CD8-positive, alpha-beta memory T cell (primary cell): ENCODE measurements around the gene WDR46. TPM values are rescaled to one million over a fixed set of nuclear protein-coding genes. Genes with fewer than 3 reads are reported as not detected.

Source experiments
- polyA plus RNA-seq: library from polyadenylated mRNA; unstranded; fragments of 300-500 nt; fragmentation: Illumina TruSeq; gene quantifications from one replicate; pipeline ENCODE4 v1.2.3, GENCODE V29; 2021
- total RNA-seq, 2 experiments: library from RNA; stranded (reverse); gene quantifications; one replicate each; pipeline ENCODE4 v1.2.3, GENCODE V29; 2021

The WDR46 gene
- total and polyA plus RNA-seq, 3 experiments from 2014 or later: 76.0 to 117 (median 112) TPM

Other genes with a start within 250 kb of the WDR46 start
- 10 to 100 TPM; 69.8 to 71.7 TPM for gene HLA-DPA1, start 215.6 kb downstream of the WDR46 start, total RNA-seq
- gene HLA-DPA1, start 215.6 kb downstream of the WDR46 start, polyA plus RNA-seq: 156 TPM
- 10 to 100 TPM; 20.8 to 25.1 TPM for gene HLA-DPB1, start 213.2 kb downstream of the WDR46 start, total RNA-seq
- gene HLA-DPB1, start 213.2 kb downstream of the WDR46 start, polyA plus RNA-seq: 178 TPM
- gene COL11A2, start 96.8 kb downstream of the WDR46 start, total RNA-seq: 1 to 10 TPM in 1 of 2 experiments, under 1 TPM in 1; 0.69 to 1.1 TPM
- not detected for gene COL11A2, start 96.8 kb downstream of the WDR46 start, polyA plus RNA-seq
- gene RXRB, start 88.6 kb downstream of the WDR46 start, total RNA-seq: 10 to 100 TPM; 47.1 to 51.4 TPM
- gene RXRB, start 88.6 kb downstream of the WDR46 start, polyA plus RNA-seq: 8.5 TPM
- 10 to 100 TPM; 63.1 to 63.6 TPM for gene SLC39A7, start 88.4 kb downstream of the WDR46 start, total RNA-seq
- gene SLC39A7, start 88.4 kb downstream of the WDR46 start, polyA plus RNA-seq: 32.9 TPM
- gene HSD17B8, start 84.6 kb downstream of the WDR46 start, total RNA-seq: 10 to 100 TPM; 21.3 to 23.5 TPM
- 50.7 TPM for gene HSD17B8, start 84.6 kb downstream of the WDR46 start, polyA plus RNA-seq
- 10 to 100 TPM; 43.1 to 47.0 TPM for gene RING1, start 80.7 kb downstream of the WDR46 start, total RNA-seq
- 10.1 TPM for gene RING1, start 80.7 kb downstream of the WDR46 start, polyA plus RNA-seq
- 10 to 100 TPM; 57.2 to 58.5 TPM for gene VPS52, start 17.4 kb downstream of the WDR46 start, total RNA-seq
- 13.4 TPM for gene VPS52, start 17.4 kb downstream of the WDR46 start, polyA plus RNA-seq
- 1,000 to 10,000 TPM; 3,797 to 3,852 TPM for gene RPS18, start 17.2 kb downstream of the WDR46 start, total RNA-seq
- 7,106 TPM for gene RPS18, start 17.2 kb downstream of the WDR46 start, polyA plus RNA-seq
- 1 to 10 TPM; 6.1 to 7.0 TPM for gene B3GALT4, start 12.1 kb downstream of the WDR46 start, total RNA-seq
- gene B3GALT4, start 12.1 kb downstream of the WDR46 start, polyA plus RNA-seq: 35.3 TPM
- 100 to 1,000 TPM; 118 to 119 TPM for gene PFDN6, start 362 bp upstream of the WDR46 start, total RNA-seq
- gene PFDN6, start 362 bp upstream of the WDR46 start, polyA plus RNA-seq: 37.4 TPM
- 10 to 100 TPM; 20.5 to 22.9 TPM for gene RGL2, start 9.7 kb upstream of the WDR46 start, total RNA-seq
- 10.4 TPM for gene RGL2, start 9.7 kb upstream of the WDR46 start, polyA plus RNA-seq
- gene TAPBP, start 24.8 kb upstream of the WDR46 start, total RNA-seq: 100 to 1,000 TPM; 211 to 213 TPM
- 500 TPM for gene TAPBP, start 24.8 kb upstream of the WDR46 start, polyA plus RNA-seq
- gene ZBTB22, start 28.5 kb upstream of the WDR46 start, total RNA-seq: 1 to 10 TPM; 6.9 to 7.8 TPM
- gene ZBTB22, start 28.5 kb upstream of the WDR46 start, polyA plus RNA-seq: 12.7 TPM
- 100 to 1,000 TPM in 1 of 2 experiments, 10 to 100 TPM in 1; 88.2 to 106 TPM for gene DAXX, start 33.7 kb upstream of the WDR46 start, total RNA-seq
- 152 TPM for gene DAXX, start 33.7 kb upstream of the WDR46 start, polyA plus RNA-seq
- gene KIFC1, start 102.6 kb upstream of the WDR46 start, total RNA-seq: 10 to 100 TPM; 51.6 to 52.7 TPM
- 0.39 TPM for gene KIFC1, start 102.6 kb upstream of the WDR46 start, polyA plus RNA-seq
- gene PHF1, start 121.8 kb upstream of the WDR46 start, total RNA-seq: 10 to 100 TPM; 38.5 to 43.3 TPM
- 76.5 TPM for gene PHF1, start 121.8 kb upstream of the WDR46 start, polyA plus RNA-seq
- gene CUTA, start 128.9 kb upstream of the WDR46 start, total RNA-seq: 100 to 1,000 TPM; 149 to 164 TPM
- gene CUTA, start 128.9 kb upstream of the WDR46 start, polyA plus RNA-seq: 451 TPM
- 10 to 100 TPM; 22.6 to 24.9 TPM for gene SYNGAP1, start 130.8 kb upstream of the WDR46 start, total RNA-seq
- gene SYNGAP1, start 130.8 kb upstream of the WDR46 start, polyA plus RNA-seq: 1.0 TPM
- 10 to 100 TPM; 16.4 to 16.5 TPM for gene ZBTB9, start 165.3 kb upstream of the WDR46 start, total RNA-seq
- 9.1 TPM for gene ZBTB9, start 165.3 kb upstream of the WDR46 start, polyA plus RNA-seq